Measurements from ENCODE around the gene TXNL1. TPM values are rescaled to one million over a fixed set of nuclear protein-coding genes. Genes with fewer than 3 reads are reported as not detected.
A peak's percentile ranks its signal among the peaks of the same experiment; 100 is the strongest.

The TXNL1 gene
- total RNA-seq, 1 experiment from 2014 or later: 90.4 TPM

GRCh38 chr18:56650944-56651770, 12.8 kb upstream of the TXNL1 start, which contains the start of gene WDR7:
Gene WDR7 (plus strand): TSS chr18:56651359. CDS start chr18:56672516, 21,157 bp downstream.
- peak within 1 kb of the TSS; percentile 84 for H3K4me2 ChIP-seq (ENCODE audit: insufficient read depth, insufficient read length, low read length)
- H3K4me3 Mint-ChIP-seq: peak within 1 kb of the TSS; percentile 93 to 95
- peaks cover 0 to 5% (median 0%) of the 10 kb centered on the region in 3 experiments; a peak in 3 of 7 replicates for H3K36me3 Mint-ChIP-seq (ENCODE audit: insufficient read depth in 1 of 3, low read depth in 3 of 3)
- TF ChIP-seq CTCF (conservative IDR thresholded peaks at IDR 0.05): no peak
- H3T11ph ChIP-seq (ENCODE audit: low read length): no peak within 1 kb of the TSS
- H2BK12ac ChIP-seq (ENCODE audit: insufficient read length, low read depth, low read length): no peak within 1 kb of the TSS
- H2BK20ac ChIP-seq (ENCODE audit: low read depth, low read length, poor library complexity, severe bottlenecking): no peak within 1 kb of the TSS
- H3K18ac ChIP-seq (ENCODE audit: insufficient read length, low read depth, low read length): no peak within 1 kb of the TSS
- H3K27ac ChIP-seq (ENCODE audit: insufficient read length, low read depth, low read length): no peak within 1 kb of the TSS
- H3K4me1 Mint-ChIP-seq: peaks cover 13% of the 10 kb centered on the region in 2 experiments
- H2BK15ac ChIP-seq (ENCODE audit: low read depth, low read length): no peak within 1 kb of the TSS
- H3K14ac ChIP-seq (ENCODE audit: insufficient read depth, low read length): no peak within 1 kb of the TSS
- no peaks in the 10 kb centered on the region; the same call in 1 of the 2 replicates for H3K4me1 ChIP-seq (ENCODE audit: insufficient read depth, low read length)
- H3K23ac ChIP-seq (ENCODE audit: insufficient read length, low read depth, low read length): no peak within 1 kb of the TSS
- H3K27me3 ChIP-seq (ENCODE audit: insufficient read depth, low read length): no peaks in the 10 kb centered on the region
- no CpG with 5 or more reads among the region's 47 CpGs for WGBS (ENCODE audit: extremely low coverage, insufficient read length, low lambda C conversion rate)
- peak within 1 kb of the TSS; percentile 43 for H3K9ac ChIP-seq (ENCODE audit: extremely low read depth, insufficient read length, low read length)
- H3K23me2 ChIP-seq (ENCODE audit: insufficient read length, low read depth, low read length, poor library complexity, severe bottlenecking): peaks cover 6% of the 10 kb centered on the region
- no peaks in the 10 kb centered on the region; the same call in 1 of the 2 replicates for H3K27me3 Mint-ChIP-seq (ENCODE audit: low read depth)
- H4K8ac ChIP-seq (replicated peaks; ENCODE audit: insufficient read length, low read depth, low read length): no peak within 1 kb of the TSS
- H2BK5ac ChIP-seq (ENCODE audit: insufficient read length, low read length): no peak within 1 kb of the TSS
- H3K9me3 Mint-ChIP-seq: peaks cover 5 to 7% of the 10 kb centered on the region in 2 experiments; a peak in 2 of 5 replicates
- no peak within 1 kb of the TSS for H2AFZ ChIP-seq (ENCODE audit: low read length)
- DNase-seq: peak; percentile 98
- no peaks in the 10 kb centered on the region for H4K20me1 ChIP-seq (ENCODE audit: control insufficient read depth, insufficient read depth, insufficient read length)
- peak within 1 kb of the TSS; percentile 21 to 91 (median 58) for H3K27ac Mint-ChIP-seq
- no peak within 1 kb of the TSS for H3K4ac ChIP-seq (ENCODE audit: low read depth, low read length)
- H3K56ac ChIP-seq (ENCODE audit: insufficient read length, low read depth, low read length): no peak within 1 kb of the TSS
- H4K5ac ChIP-seq (ENCODE audit: insufficient read length, low read depth, low read length): no peak within 1 kb of the TSS
- H4K91ac ChIP-seq (ENCODE audit: insufficient read length, low read depth, low read length): no peak within 1 kb of the TSS
- peaks cover 6% of the 10 kb centered on the region; the same call in 1 of the 2 replicates for H3K79me2 ChIP-seq (ENCODE audit: insufficient read depth, low read length)
- peaks cover 3% of the 10 kb centered on the region for H3K79me1 ChIP-seq (ENCODE audit: insufficient read depth, low read depth, low read length, poor library complexity, severe bottlenecking)
- no peak within 1 kb of the TSS for H2BK120ac ChIP-seq (ENCODE audit: low read depth, low read length, poor library complexity, severe bottlenecking)
- H3K9me3 ChIP-seq (ENCODE audit: control insufficient read depth, low read depth, low read length): no peaks in the 10 kb centered on the region
- no peak within 1 kb of the TSS for H2AK5ac ChIP-seq (ENCODE audit: insufficient read length, low read length)
